HFFc6 (cell line): ENCODE results near the gene GABRB3. TPM values are rescaled to one million over a fixed set of nuclear protein-coding genes. Genes with fewer than 3 reads are reported as not detected.

ENCODE experiments used
- DNase-seq: peaks from one replicate; pipeline ENCODE4 v3.0.0-alpha.2; 2018
- H3K27ac Mint-ChIP-seq: 2 replicates; pipeline ENCODE4 v1.8.0; 2020; ENCODE audit warnings: mild to moderate bottlenecking, mixed read lengths
- H3K27me3 Mint-ChIP-seq: 2 replicates; pipeline ENCODE4 v1.8.0; 2021; ENCODE audit warnings: mild to moderate bottlenecking, moderate library complexity, mixed read lengths; ENCODE audit not compliant: insufficient read depth
- H3K36me3 Mint-ChIP-seq: 2 replicates; pipeline ENCODE4 v1.8.0; 2021; ENCODE audit warnings: low read depth, mixed read lengths
- H3K4me1 Mint-ChIP-seq: 2 replicates; pipeline ENCODE4 v1.8.0; 2020; ENCODE audit warnings: low read depth, mixed read lengths
- H3K4me3 Mint-ChIP-seq: 2 replicates; pipeline ENCODE4 v1.8.0; 2020; ENCODE audit warnings: mild to moderate bottlenecking, moderate library complexity, mixed read lengths
- H3K9me3 Mint-ChIP-seq: 2 replicates; pipeline ENCODE4 v1.8.0; 2020; ENCODE audit warnings: mild to moderate bottlenecking, mixed read lengths
- CTCF ChIP-seq: fragments of 200-600 bp; sonication (generic); IDR thresholded peaks from 2 replicates; pipeline ENCODE4 v1.5.0; 2021; ENCODE audit warnings: antibody characterized with exemption, mild to moderate bottlenecking
- long read RNA-seq: library from polyadenylated mRNA; unstranded; transcript quantifications from one replicate; pipeline ENCODE4 v2.0.0, GENCODE V29; 2019
- total RNA-seq, 6 experiments: library from RNA; stranded (reverse); fragmentation: NEBNext Ultra II Directional; extraction: Animal tissue kit (Norgen Biotek cat#: 25700); gene quantifications; 2 replicates in 1 of 6; 3 replicates in 5 of 6; pipeline ENCODE4 v1.2.3, GENCODE V29; 2021

The GABRB3 gene
- total RNA-seq = 1 to 10 TPM in 3 of 6 experiments, under 1 TPM in 3; 0.46 to 5.2 (median 0.92) TPM
- long read RNA-seq, partial matches to known transcripts = 0 of 3 reads
- long read RNA-seq, other reads (novel, unspliced or antisense) = 2 of 3 reads

GRCh38 chr15:26772154-26773066 lies at the start of gene GABRB3:
Gene GABRB3 (minus strand): TSS chr15:26773066.
- Mint-ChIP-seq H3K9me3 (peaks cover 3% of the 10 kb centered on the region; the same call in 1 of the 2 replicates), H3K4me3 (no peak within 1 kb of the TSS; the same call in 1 of the 2 replicates), H3K27ac (no peak within 1 kb of the TSS), H3K36me3 (no peaks in the 10 kb centered on the region; the same call in 1 of the 2 replicates), H3K4me1 (no peaks in the 10 kb centered on the region), H3K27me3 (peaks cover 5% of the 10 kb centered on the region; the same call in 1 of the 2 replicates)
- no peak for DNase-seq
- no peak for TF ChIP-seq CTCF

- Mint-ChIP-seq H3K9me3 (peaks cover 21% of the 10 kb centered on the region), H3K27ac (no peak overlapping the region), H3K4me3 (no peak overlapping the region), H3K36me3 (no peaks in the 10 kb centered on the region), H3K4me1 (no peaks in the 10 kb centered on the region), H3K27me3 (peaks cover 2% of the 10 kb centered on the region; the same call in 1 of the 2 replicates)
- no peak for TF ChIP-seq CTCF
- DNase-seq = no peak
Observed at GRCh38 chr15:26807517-26808427, 34.9 kb upstream of the GABRB3 start.

- H3K4me1 Mint-ChIP-seq = no peaks in the 10 kb centered on the region
- DNase-seq = no peak
- peaks cover 2% of the 10 kb centered on the region; the same call in 1 of the 2 replicates for H3K27me3 Mint-ChIP-seq
- no peaks in the 10 kb centered on the region for H3K36me3 Mint-ChIP-seq
- no peak overlapping the region for H3K27ac Mint-ChIP-seq
- no peak for TF ChIP-seq CTCF
- H3K4me3 Mint-ChIP-seq = no peak overlapping the region
- H3K9me3 Mint-ChIP-seq = peaks cover 16% of the 10 kb centered on the region
Observed at GRCh38 chr15:26806574-26806973, 33.7 kb upstream of the GABRB3 start.

- Mint-ChIP-seq H3K4me1 (no peaks in the 10 kb centered on the region), H3K36me3 (no peaks in the 10 kb centered on the region), H3K9me3 (peaks cover 16% of the 10 kb centered on the region), H3K27me3 (peaks cover 2% of the 10 kb centered on the region; the same call in 1 of the 2 replicates), H3K4me3 (no peak overlapping the region), H3K27ac (no peak overlapping the region)
- no peak for TF ChIP-seq CTCF
- DNase-seq = no peak
Observed at GRCh38 chr15:26806151-26806550, 33.3 kb upstream of the GABRB3 start.

GRCh38 chr15:26805470-26805869 lies 32.6 kb upstream of the GABRB3 start:
- TF ChIP-seq CTCF = no peak
- DNase-seq = no peak
- Mint-ChIP-seq H3K27ac (no peak overlapping the region), H3K36me3 (no peaks in the 10 kb centered on the region), H3K4me3 (no peak overlapping the region), H3K27me3 (peaks cover 2% of the 10 kb centered on the region; the same call in 1 of the 2 replicates), H3K9me3 (peaks cover 16% of the 10 kb centered on the region), H3K4me1 (no peaks in the 10 kb centered on the region)
